HG03097 (cell line): ENCODE measurements around the gene KAZN.

ENCODE experiments used
- ATAC-seq: cut with Tn5 transposase; IDR thresholded peaks from one replicate; pipeline ENCODE4 v1.9.1; 2021; ENCODE audit not compliant: unreplicated experiment, low FRiP score

Gene KAZN

DNA sequence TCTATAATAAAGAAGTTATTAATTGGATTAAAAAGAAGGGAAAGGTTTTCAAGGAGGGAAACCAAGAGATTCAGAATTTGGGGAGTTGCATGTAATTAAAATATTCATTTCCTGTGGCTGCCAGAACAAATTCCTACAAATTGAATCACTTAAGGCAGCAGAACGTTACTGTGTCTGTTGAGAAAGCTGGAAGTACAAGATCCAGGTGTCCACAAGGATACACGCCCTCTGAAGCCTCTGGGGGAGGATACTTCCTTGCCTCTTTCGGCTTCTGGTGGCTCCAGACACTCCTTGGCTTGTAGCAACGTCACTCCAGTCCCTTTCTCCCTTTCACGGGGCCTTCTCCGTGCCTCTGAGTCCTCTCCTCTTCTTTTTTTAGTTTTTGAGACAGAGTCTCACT is 67.9 kb downstream of the KAZN start:
- no peak for ATAC-seq

DNA sequence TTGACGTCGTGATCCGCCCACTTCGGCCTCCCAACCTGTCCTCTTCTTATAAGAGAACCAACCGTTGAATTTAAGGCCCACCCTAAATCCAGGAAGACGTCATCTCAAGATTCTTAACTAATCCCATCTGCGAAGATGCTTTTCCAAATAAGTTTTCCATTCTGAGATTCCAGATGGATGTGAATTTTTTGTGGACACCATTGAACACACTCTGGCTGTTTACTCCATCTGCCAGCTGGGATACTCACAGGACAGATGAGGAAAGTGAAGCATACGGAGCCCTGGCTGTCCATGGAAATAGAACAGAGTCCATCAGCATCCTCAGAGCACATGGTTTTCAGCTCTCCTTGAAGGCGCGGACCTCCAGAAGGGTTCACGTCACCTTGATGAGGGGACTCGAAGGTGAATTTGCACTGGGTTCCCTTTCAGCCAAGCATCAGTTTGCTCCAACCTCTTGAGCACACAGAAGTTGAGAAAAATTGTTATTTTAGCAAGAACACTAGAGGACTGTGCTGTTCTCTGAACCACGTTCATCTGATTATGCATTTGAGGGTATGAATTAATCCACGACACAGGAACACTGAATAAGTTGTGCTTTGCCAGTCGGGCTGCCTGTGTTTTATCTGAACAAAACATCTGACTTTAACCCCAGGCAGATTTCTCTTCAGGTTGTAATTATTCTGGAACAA is 68.6 kb downstream of the KAZN start:
- ATAC-seq = no peak

DNA sequence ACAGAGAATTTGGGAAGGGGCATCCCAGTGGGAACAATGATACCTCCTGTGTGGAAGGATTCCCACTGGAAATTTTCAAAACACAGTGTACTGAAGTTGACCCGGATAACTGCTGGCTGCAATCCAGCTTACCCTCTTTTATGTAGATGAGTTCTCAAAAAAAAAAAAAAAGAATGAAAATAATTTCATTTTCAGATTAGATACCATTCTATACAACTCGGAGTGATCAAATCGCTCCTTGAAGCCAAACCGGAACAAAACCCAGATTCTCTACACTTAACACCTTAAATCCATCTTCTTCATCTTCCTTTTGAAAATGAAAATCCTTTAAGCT is 69.1 kb downstream of the KAZN start:
- no peak for ATAC-seq

DNA sequence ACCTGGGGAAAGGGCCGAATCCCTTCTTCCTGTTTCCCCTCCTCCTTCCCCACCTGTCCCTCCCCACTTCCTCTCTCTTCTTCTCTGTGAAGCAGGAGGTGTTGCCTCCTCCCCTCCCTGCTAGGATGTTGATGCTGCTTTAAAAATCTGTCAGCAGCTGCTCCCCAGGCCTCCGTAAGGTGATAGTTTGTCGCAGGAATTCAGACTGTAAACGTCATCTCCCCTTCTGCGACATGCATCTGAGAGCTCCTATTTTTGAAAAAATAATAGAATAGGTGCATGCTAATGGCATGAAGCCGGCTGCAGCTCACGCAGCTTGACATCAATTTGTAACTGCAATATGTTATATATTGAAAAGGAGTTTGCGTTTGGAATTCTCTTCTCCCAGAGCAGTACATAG is 70.1 kb downstream of the KAZN start:
- no peak for ATAC-seq

DNA sequence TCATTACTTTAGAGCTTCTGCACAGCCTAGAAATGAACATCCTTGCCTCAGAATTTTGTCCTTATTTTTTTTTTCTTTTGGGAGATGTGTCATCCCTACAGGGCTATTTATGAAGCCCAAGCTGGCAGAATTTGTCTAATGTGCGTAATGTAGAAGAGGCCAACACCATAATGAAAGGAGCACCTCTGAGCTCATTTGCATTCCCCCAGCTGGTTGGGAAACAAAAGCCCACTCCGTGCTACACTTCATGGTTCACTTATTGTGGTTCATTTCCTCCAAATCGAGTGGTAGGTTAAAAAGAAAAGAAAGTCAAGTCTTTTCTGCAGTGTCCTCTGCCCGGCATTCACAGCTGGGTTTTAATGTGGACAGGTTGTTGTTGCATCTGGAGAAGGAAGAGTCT is 73.5 kb downstream of the KAZN start:
- ATAC-seq = no peak

DNA sequence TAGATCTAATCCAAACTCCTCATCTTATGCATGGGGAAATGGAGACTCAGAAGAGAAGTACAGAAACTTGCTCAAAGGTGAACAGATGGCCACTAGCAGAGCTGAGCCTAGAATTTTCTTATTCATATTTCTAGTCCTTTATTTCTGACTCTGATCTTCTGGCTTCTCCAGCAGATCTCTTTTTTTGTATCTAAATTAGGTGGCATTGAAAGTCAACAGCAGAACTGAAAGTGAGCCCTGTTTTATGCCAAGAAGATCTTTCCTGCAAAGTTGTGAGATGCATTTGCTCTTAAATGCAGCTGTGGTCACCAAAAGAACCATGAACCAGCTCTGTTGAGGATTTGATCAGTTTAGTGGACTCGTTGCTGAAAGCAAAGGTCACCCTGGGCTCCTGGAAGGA is 75.5 kb downstream of the KAZN start:
- ATAC-seq = no peak

DNA sequence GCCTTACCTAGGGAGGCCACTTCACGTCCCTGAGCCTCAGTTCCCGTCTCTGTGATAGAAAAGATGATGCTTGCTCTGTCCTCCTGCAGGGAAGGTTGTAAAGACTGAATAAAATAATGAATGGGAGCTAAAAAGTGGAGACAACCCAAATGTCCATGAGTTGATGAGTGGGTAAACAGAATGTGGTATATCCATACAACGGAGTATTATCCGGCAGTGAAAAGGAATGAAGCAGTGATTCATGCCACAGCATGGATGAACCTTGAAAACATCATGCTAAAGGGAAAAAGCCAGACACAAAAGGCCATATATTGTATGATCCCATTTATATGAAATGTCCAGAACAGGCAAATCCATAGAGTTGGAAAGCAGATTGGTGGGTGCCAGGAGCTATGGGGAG is 77.9 kb downstream of the KAZN start:
- ATAC-seq = no peak

DNA sequence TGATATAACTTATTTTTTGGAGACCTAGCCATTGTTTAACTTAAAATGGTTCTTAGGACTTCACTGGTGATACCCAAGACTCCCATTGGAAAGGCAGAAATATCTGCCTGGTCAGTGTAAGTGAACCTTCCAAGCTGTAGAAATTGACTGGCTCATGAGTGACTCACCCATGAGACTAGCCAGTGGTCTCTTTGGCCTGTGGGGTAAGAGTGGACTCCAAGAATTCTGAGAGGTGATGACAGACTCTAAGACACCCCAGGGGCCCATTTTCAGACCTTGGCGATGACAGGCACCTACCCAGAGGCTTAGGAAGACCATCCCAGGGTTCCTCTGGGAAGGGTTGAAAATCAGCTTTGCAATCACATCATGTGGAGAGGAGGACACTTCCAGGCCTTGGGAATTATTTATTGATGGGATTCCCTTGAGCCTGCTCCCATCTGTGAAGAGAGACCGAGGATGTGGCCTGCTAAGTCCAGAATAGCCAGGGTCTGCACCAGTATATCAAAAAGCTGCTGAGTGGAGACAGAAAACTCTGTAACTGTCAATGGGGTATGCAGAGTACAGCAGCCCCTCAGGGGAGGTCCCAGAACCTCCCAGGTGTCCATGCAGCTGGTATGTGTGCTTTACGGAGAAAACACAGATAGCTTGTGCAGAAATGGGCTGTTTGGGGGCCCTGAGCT is 78.9 kb downstream of the KAZN start:
- no peak for ATAC-seq

DNA sequence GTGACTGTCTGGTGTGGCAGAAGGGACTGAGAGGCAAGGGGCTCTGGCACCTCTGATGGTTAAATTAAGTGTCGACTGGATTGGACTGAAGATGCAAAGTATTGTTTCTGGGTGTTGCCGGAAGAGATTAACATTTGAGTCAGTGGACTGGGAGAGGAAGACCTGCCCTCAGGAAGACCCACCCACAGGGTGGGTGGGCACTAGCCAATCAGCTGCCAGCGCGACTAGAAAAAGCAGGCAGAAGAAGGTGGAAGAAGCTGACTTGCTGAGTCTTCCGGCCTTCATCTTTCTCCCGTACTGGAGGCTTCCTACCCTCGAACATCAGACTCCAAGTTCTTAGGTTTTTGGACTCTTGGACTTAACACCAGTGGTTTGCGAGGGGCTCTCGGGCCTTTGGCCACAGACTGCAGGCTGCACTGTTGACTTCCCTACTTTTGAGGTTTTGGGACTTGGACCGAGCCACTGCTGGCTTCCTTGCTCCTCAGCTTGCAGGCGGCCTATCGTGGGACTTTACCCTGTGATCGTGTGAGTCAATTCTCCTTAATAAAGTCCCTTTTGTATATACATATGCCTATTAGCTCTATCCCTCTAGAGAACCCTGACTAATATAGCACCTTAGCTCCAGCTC is 79.6 kb downstream of the KAZN start:
- ATAC-seq = no peak

DNA sequence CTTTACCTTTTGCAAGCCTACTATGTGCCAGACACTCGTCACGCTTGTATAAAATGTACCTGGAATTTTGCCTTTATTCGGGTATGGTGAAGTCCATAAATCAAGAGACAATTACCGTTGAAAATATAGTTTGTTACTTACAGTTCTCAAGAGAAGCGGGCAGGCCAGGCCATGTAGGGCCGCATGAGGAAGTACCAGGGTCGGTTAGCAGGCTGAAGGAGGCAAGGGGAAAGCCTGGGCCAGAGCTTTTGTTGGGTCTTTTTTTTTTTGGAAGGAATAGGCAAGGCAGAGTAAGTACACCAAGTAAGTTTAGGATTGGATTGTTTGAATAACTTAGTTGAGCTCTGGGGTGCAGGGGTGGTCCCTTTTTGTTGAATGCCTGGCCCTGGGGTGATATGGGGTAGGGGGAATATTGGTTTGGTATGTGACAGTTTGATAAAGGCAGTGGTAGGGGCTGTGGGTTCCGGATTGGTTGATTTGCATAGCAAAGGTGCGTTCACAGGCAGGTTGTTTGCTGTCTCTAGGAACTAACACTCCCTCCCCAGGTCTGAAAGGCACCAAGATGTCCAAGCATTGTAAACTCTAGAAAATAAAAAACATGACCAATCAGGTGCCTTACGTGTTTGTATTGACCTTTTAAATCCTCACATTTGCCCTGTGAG is 80.7 kb downstream of the KAZN start:
- no peak for ATAC-seq

DNA sequence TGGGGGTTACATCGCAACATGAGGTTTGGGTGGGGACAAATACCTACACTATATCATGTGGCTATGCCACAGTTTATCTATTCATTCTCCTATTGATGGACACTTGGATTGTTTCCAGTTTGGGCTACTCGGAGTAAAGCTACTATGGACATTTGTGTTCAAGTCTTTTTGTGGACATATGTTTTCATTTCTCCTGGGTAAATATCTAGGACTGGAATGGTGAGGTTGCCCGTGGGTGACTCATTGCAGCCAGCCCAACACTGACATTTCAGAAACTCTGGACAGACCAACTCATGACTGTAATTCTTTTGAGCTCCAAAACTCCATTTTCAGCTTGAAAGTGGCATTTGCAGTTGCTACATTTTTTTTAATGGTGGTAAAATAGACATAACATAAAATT is 82.7 kb downstream of the KAZN start:
- ATAC-seq = no peak

DNA sequence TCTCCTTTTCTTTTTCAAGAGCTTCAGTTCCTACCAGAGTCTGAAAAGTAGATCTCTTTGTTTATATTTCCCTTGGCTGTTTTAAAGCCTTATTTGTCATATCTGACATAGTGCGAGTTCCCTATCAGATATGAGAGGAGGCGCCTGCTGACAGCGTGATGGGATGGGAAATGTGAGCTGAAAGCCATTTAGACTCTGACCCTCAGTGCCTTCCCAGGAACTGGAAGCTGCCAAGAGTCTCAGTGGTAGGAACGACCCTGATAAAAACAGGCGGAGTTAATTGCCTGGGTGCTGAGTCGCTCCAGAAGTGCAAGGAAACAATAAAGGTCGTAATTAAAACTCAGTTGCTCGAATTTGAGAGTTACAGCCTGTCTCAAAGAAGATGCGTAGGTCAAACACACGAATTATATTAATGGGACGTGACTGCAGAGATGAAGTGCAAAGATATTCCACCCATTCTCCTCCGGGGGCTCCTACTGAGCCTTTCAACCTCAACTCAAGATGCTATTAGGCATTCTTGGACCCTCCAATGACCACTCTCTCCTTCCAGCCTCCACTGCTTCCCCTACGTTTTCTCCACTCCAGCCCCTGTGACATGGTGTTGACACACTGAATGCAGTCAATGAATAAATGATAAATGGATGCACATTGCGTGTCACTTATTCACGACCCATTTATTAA is 84.6 kb downstream of the KAZN start:
- ATAC-seq = no peak

DNA sequence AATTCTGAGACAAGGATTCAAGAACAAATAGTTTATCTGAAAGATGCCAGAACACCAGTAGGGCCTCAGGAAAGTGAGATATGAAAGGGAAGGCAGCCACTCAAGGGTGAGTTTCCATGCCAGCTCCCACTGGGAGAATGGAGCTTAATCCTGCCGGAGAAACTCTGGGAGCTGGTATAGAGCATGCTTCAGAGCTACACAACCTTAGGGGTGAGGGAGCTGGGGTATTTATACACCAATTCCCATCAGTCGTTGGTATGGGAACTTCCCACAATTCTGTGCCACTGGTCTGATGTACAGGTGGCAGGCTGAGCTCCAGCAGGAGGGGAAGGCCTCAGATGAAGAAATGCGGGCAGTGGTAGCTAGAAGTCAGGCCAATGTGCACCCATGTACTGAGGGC is 86.6 kb downstream of the KAZN start:
- ATAC-seq = no peak

DNA sequence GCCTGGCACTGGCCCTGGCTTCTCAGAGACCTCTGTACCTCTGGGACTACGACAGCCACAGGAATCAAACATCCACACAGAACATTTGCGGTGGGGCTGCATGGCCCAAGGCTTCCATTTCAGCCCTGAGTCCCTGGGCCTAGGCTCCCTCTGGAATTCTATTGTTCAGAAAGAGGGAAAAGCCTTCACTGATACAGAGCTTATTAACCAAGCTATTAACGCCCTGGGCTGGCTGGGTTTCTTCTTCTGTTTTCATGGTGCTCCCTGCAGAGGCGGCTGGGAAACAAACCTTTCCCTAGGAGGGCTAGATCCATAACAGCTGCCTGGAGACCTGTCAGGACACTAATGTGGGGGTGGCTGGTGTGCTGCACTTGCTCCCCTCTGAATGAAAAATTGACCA is 88.2 kb downstream of the KAZN start:
- no peak for ATAC-seq

DNA sequence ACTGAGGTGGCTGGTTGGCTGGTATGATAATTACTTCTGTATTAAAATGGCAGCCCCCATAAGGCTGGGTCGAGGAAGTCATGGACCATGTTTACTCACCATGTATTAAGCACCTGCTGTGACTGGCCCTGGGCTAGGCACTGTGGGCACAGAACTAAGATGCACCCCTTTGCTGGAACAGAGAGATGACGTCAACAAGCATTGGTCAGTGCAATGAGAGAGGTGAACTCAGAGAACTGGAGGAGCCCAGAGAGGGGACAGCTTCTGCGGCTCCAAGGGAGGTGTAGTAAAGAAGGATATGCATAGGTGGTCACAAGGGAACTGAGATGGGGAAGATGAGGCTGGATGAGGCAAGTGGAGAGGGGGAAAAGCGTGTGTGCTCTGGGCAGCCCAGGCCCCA is 88.7 kb downstream of the KAZN start:
- no peak for ATAC-seq

DNA sequence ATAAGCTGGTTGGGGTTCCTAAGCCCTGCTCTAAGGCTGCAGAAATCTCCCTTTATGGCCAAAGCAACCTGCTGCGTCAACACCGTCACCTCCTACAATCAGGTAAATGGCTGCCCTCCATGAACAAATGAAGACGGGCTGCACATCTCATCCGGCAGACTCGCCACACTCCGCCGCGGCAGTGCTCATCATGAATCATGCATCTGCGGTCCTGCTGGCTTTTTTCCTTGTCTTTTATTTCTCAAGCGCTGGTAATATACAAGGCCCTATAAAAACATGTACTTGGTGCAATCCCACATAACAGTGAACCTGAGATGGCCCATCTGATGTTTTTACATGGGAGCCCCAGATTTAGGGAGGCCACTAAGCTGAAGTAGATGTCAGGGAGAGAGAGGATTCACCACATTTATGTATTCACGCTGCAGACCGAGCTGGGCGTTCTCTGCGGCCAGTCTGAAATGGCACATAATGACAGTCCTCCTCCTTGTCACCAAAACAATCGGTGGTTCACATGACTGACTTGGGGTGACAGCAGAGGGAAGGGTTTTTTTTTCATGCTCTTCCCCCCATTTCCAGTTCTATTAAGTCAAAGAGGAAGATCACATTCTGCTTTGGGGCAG is 91.6 kb downstream of the KAZN start:
- ATAC-seq = no peak

DNA sequence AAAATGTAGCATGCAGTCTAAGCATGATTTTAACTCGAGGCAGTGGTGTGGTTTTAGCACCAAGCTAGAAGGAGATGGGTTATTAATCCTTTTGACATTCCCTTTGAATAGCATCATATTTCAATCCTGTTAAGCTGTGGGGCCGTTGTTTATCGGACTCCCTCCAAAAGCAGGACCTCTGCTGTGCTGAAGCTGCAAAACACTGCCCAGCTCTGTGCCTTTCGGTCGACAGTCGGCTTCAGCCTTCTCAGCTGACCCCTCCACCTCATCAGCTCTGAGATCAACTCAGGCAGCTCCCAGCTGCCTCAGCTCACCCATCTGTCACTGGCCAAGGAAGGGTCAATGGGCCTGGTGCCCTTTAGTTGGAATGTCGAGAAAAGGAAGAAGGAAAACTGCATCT is 95.5 kb downstream of the KAZN start:
- no peak for ATAC-seq

DNA sequence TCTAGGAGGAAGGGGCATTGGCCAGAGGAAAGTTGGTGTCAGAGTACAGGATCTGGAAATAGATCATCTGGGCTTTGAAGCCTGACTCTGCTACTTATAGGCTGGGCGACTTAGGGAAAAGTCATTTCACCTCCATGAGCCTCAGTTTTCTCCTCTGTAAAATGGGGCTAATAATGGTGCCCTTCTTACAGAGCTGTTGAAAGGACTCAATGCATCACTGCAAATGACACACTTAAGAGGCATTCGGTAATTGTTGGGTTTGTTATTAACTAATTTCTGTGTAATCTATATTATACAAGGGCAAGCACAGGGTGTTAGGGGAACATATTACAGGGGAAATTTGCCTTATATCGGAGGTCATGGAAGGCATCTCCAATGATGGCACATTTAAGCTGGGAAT is 96.1 kb downstream of the KAZN start:
- ATAC-seq = no peak

DNA sequence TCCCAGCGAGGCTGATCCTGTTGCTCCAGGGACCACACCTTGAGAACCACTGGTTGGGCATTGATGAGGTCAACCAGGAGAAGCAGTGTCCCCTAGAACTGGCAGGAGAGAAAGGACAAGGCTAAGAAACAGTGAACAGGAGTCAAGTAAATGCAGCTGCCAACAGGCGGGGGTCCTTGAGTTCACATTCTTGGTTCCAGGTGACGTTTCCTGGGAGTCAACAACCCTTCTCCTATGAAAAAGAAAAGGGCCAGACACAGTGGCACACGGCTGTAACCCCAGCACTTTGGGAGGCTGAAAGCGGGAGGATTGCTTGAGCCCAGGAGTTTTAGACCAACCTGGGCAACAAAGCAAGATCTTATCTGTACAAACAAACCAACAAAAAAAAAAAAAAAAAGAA is 98.3 kb downstream of the KAZN start:
- ATAC-seq = no peak

DNA sequence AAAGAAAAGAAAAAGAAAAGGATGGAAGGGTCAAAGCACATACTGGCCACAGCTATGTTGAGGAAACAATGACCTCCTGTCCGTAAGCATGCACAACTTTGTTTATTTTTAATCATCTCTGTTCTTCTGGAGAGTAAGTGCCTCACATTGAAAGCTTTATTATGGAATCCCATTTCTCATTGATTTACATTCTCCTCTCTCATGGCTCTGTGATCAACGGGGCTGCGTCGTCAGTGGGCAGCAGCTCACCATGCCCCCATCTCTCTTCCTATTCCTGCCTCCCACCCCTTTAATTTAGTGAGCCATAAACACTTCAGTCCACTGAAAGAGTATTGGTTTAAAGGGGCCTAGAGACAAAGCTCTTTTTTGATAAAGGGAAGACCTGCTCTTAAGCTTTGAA is 98.9 kb downstream of the KAZN start:
- ATAC-seq = no peak

DNA sequence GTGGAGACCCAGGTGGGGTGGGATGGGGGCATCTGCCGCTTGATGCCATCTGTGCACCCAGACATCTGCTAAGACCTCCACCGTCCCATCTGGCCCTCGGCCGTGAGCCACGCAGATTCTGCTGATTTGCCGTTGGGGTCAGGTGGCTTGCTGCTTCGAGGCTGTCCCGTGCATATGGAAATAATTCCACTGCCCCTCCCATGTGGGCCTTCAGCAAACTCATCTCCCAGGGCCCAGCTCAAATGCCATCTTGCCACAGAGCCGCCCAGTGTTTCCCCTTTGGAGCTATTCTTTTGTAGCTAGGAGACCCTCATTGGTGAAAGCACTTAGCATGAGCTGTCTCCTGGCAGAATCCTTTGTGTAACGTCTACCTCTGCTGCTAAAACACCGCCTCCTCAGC is 99.8 kb downstream of the KAZN start:
- no peak for ATAC-seq
